ENCODE data around the gene CEP152. TPM values are rescaled to one million over a fixed set of nuclear protein-coding genes. Genes with fewer than 3 reads are reported as not detected.
A peak's percentile ranks its signal among the peaks of the same experiment; 100 is the strongest.

The CEP152 gene
- total and polyA plus RNA-seq, 9 of the 15 experiments (the other 6 are each of a cell fraction or from before 2014, with no cell fraction given) = 9.9 to 43.0 (median 23.6) TPM

DNA sequence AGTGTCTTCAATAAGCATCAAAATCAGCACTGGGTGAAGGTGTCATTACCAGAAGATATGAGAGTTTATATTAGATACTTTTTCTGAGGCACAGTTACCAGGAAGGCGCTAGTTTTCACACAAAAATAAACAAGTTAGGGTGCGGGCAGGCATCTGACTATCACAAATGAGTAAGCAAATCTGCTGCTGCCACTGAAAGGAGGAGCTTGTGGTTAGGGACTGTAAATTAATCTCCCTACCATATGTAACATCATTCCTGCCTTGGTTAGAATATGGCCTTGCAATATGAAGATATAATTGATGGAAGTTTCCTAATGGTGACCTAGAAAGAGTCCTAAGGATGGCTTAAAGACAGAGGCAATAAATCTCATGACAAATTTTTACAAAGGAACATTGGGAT is 47.5 kb upstream of the CEP152 start:
- peak; percentile 31 to 76 (median 50) for DNase-seq (ENCODE audit: extremely low read depth in 1 of 4, low spot score in 3 of 4)
- H3K9me1 ChIP-seq (ENCODE audit: control insufficient read depth, insufficient read depth, low read length) = no peaks in the 10 kb centered on the region
- POLR2A ChIA-PET = interaction anchor here (1.8 kb wide), 1 partner anchor 12 kb away, joined by 9 read pairs; no protein-coding TSS in a partner anchor
- CTCF ChIA-PET (ENCODE audit: low intra/inter-chr PET ratio) = interaction anchor here (0.6 kb wide), 1 partner anchor 1327 kb away, joined by 3 read pairs; no protein-coding TSS in a partner anchor
- 0 out of 4 replicates have a peak overlapping the region, but pooled peaks of 1 of the 2 experiments have one; percentile 18 for H3K9ac ChIP-seq (ENCODE audit: insufficient read depth in 1 of 2, low read depth in 2 of 2, low read length in 2 of 2)
- H3K79me2 ChIP-seq (ENCODE audit: control insufficient read depth, insufficient read depth, low read length) = no peaks in the 10 kb centered on the region
- peak; percentile 86 for ATAC-seq
- no peaks in the 10 kb centered on the region for H3K9me3 ChIP-seq (replicated peaks; ENCODE audit: control insufficient read depth, insufficient read depth, low read depth, low read length)
- H3K4me2 ChIP-seq (ENCODE audit: insufficient read depth, low read length) = peak overlapping the region; percentile 36
- H3K4me3 ChIP-seq = no peak overlapping the region
- peak; percentile 89 for FAIRE-seq
- no TSS peak for BruUV-seq (replicated peaks)
- peaks cover 0 to 22% of the 10 kb centered on the region in 2 experiments; a peak in 4 of 5 replicates for H3K4me1 ChIP-seq (replicated peaks in 1 of 2; ENCODE audit: control insufficient read depth in 2 of 2, insufficient read depth in 2 of 2, low read length in 2 of 2)
- H3K27me3 ChIP-seq (ENCODE audit: control insufficient read depth in 2 of 2, insufficient read depth in 2 of 2, low read length in 2 of 2) = no peaks in the 10 kb centered on the region
- 4% methylated on average over 2 of the region's 2 CpGs for WGBS (ENCODE audit: insufficient coverage, low coverage, missing lambda C conversion rate)
- no peaks in the 10 kb centered on the region for H3K36me3 ChIP-seq (ENCODE audit: control insufficient read depth, insufficient read depth, low read length)
- peak overlapping the region; percentile 75 for H2AFZ ChIP-seq (ENCODE audit: low read depth, low read length)
- H3K27ac ChIP-seq (ENCODE audit: extremely low read depth, low read depth, low read length) = peak overlapping the region; percentile 47; the same call in 2 of the 3 replicates
- intact Hi-C loops (cut with micrococcal nuclease) = loop anchor here (5.0 kb wide), 2 partner anchors 46 to 141 kb away; partner anchors contain the start of gene CEP152
- in situ Hi-C loops (cut with MboI) = loop anchor here (10.0 kb wide), 1 partner anchor 1286 kb away; no protein-coding TSS in a partner anchor
- H4K20me1 ChIP-seq (replicated peaks; ENCODE audit: control insufficient read depth, insufficient read depth, low read length) = no peaks in the 10 kb centered on the region
- TF ChIP-seq SMARCA4 (IDR thresholded peaks at IDR 0.05) = peak; percentile 80
- TF ChIP-seq NR2C2 (CRISPR knock-in tag; IDR thresholded peaks at IDR 0.05) = no peak
- 0 out of 2 replicates have a peak, but pooled peaks have one; percentile 2 for TF ChIP-seq NR2C2 (tag; IDR thresholded peaks at IDR 0.05)
- no peak for TF ChIP-seq SMAD2 (IDR thresholded peaks at IDR 0.05; ENCODE audit: low read depth, low read length)
- peak; percentile 57; the same call in 1 of the 2 replicates for TF ChIP-seq EP300 (IDR thresholded peaks at IDR 0.05; ENCODE audit: low read length)
- TF ChIP-seq ZSCAN29 (IDR thresholded peaks at IDR 0.05) = no peak
- TF ChIP-seq SIRT6 (IDR thresholded peaks at IDR 0.05; ENCODE audit: low read depth, low read length) = no peak
- TF ChIP-seq, protein P1, sequence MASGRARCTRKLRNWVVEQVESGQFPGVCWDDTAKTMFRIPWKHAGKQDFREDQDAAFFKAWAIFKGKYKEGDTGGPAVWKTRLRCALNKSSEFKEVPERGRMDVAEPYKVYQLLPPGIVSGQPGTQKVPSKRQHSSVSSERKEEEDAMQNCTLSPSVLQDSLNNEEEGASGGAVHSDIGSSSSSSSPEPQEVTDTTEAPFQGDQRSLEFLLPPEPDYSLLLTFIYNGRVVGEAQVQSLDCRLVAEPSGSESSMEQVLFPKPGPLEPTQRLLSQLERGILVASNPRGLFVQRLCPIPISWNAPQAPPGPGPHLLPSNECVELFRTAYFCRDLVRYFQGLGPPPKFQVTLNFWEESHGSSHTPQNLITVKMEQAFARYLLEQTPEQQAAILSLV (tag; IDR thresholded peaks at IDR 0.05) = no peak
- TF ChIP-seq ZNF146 (CRISPR knock-in tag; IDR thresholded peaks at IDR 0.05; ENCODE audit: unreplicated experiment) = no peak
- TF ChIP-seq, protein P2, sequence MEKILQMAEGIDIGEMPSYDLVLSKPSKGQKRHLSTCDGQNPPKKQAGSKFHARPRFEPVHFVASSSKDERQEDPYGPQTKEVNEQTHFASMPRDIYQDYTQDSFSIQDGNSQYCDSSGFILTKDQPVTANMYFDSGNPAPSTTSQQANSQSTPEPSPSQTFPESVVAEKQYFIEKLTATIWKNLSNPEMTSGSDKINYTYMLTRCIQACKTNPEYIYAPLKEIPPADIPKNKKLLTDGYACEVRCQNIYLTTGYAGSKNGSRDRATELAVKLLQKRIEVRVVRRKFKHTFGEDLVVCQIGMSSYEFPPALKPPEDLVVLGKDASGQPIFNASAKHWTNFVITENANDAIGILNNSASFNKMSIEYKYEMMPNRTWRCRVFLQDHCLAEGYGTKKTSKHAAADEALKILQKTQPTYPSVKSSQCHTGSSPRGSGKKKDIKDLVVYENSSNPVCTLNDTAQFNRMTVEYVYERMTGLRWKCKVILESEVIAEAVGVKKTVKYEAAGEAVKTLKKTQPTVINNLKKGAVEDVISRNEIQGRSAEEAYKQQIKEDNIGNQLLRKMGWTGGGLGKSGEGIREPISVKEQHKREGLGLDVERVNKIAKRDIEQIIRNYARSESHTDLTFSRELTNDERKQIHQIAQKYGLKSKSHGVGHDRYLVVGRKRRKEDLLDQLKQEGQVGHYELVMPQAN (IDR thresholded peaks at IDR 0.05; ENCODE audit: borderline replicate concordance) = no peak
- TF ChIP-seq, protein P3, sequence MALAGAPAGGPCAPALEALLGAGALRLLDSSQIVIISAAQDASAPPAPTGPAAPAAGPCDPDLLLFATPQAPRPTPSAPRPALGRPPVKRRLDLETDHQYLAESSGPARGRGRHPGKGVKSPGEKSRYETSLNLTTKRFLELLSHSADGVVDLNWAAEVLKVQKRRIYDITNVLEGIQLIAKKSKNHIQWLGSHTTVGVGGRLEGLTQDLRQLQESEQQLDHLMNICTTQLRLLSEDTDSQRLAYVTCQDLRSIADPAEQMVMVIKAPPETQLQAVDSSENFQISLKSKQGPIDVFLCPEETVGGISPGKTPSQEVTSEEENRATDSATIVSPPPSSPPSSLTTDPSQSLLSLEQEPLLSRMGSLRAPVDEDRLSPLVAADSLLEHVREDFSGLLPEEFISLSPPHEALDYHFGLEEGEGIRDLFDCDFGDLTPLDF (CRISPR knock-in tag; IDR thresholded peaks at IDR 0.05) = no peak
- TF ChIP-seq C11orf30 (IDR thresholded peaks at IDR 0.05; ENCODE audit: low read depth) = peak; percentile 94
- no peak for TF ChIP-seq TCF7L2 (IDR thresholded peaks at IDR 0.05; ENCODE audit: low read depth, low read length)
- TF ChIP-seq BRD4 (IDR thresholded peaks at IDR 0.05) = no peak
- no peak for TF ChIP-seq TSC22D4 (tag; IDR thresholded peaks at IDR 0.05)
- peak in 1 of 2 experiments; percentile 72; a peak in 2 of 4 replicates for TF ChIP-seq RCOR1 (IDR thresholded peaks at IDR 0.05; ENCODE audit: borderline replicate concordance in 1 of 2, low read depth in 2 of 2, low read length in 2 of 2)
- TF ChIP-seq HDAC2 (IDR thresholded peaks at IDR 0.05) = peak; percentile 62; the same call in 1 of the 2 replicates
- TF ChIP-seq, protein P4, sequence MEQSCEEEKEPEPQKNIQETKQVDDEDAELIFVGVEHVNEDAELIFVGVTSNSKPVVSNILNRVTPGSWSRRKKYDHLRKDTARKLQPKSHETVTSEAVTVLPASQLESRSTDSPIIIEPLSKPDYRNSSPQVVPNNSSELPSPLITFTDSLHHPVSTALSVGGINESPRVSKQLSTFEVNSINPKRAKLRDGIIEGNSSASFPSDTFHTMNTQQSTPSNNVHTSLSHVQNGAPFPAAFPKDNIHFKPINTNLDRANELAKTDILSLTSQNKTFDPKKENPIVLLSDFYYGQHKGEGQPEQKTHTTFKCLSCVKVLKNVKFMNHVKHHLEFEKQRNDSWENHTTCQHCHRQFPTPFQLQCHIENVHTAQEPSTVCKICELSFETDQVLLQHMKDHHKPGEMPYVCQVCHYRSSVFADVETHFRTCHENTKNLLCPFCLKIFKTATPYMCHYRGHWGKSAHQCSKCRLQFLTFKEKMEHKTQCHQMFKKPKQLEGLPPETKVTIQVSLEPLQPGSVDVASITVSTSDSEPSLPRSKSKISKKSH (CRISPR knock-in tag; IDR thresholded peaks at IDR 0.05) = no peak
- TF ChIP-seq BCOR (IDR thresholded peaks at IDR 0.05) = no peak
